GM23248 (cell line): ENCODE data around the gene TLL2.

Source experiments
- EZH2 ChIP-seq: fragments of 200-600 bp; sonication (generic); IDR thresholded peaks from 2 replicates; pipeline ENCODE4 v1.6.1; 2018; ENCODE audit warnings: antibody characterized with exemption, mild to moderate bottlenecking; ENCODE audit not compliant: insufficient read depth, poor library complexity, severe bottlenecking
- EZH2phosphoT487 ChIP-seq: fragments of 200-600 bp; sonication (generic); IDR thresholded peaks from 2 replicates; pipeline ENCODE4 v1.6.1; 2018; ENCODE audit warnings: antibody characterized with exemption, moderate library complexity, mild to moderate bottlenecking, low read depth; ENCODE audit not compliant: insufficient read depth

DNA sequence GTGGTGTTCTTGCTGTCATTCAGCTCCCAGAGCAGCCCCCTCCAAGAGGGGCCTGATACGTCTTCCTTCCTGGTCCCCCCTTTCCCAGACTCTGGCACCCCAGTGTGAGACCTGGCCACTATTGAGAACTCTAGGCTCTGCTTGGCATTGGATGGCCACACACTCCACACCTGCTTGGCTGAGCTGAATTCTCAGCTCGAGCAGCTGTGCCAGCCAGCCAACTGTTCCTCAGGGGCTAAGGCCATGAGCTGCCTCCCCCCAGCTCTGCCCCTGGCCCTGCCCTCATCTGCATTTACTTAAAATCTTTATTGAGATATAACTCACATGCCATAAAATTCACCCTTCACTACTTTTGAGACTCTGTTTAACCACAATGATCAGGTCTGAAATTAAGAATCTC is 6.7 kb downstream of the TLL2 start:
- TF ChIP-seq EZH2 (no peak), EZH2phosphoT487 (no peak)
